Body of pancreas (tissue), 4 donors: Measurements from ENCODE around the gene CERT1. TPM values are rescaled to one million over a fixed set of nuclear protein-coding genes. Genes with fewer than 3 reads are reported as not detected.

ENCODE experiments used
- ATAC-seq: fragments of 150-250 bp; one replicate; pipeline ENCODE4 v1.9.1; 2016
- DNase-seq, 4 donors: peaks; one replicate each; pipeline ENCODE4 v3.0.0-alpha.2; 2019
- H3K27ac ChIP-seq, 4 donors: fragments of 200-600 bp; sonication (generic); 1 replicate in 3 of 4; 2 replicates in 1 of 4; pipeline versions ENCODE4 v1.5.1 to v1.6.1; 2016 to 2019; ENCODE audit warnings: mild to moderate bottlenecking in 1 of 4, mixed read lengths in 1 of 4, moderate library complexity in 1 of 4
- H3K27me3 ChIP-seq, 2 donors: fragments of 200-600 bp; sonication (generic); one replicate each; pipeline ENCODE4 v1.6.0; 2016; ENCODE audit warnings: mild to moderate bottlenecking in 1 of 2
- H3K36me3 ChIP-seq, 2 donors: fragments of 200-600 bp; sonication (generic); replicated peaks in 1 of 2; 2 replicates each; pipeline ENCODE4 v1.5.1; 2016; ENCODE audit warnings: low read depth in 2 of 2; ENCODE audit not compliant: insufficient read depth in 1 of 2
- H3K4me1 ChIP-seq: fragments of 200-600 bp; sonication (generic); one replicate; pipeline ENCODE4 v1.6.0; 2016
- H3K4me3 ChIP-seq, 2 donors: fragments of 200-600 bp; sonication (generic); 1 replicate in 1 of 2; 2 replicates in 1 of 2; pipeline ENCODE4 v1.5.1; 2016 to 2019
- H3K9me3 ChIP-seq, 3 donors: fragments of 200-600 bp; sonication (generic); 1 replicate in 2 of 3; 2 replicates in 1 of 3; pipeline ENCODE4 v1.5.1; 2016
- POLR2A ChIP-seq, 3 donors: fragments of 450-650 bp; IDR thresholded peaks; one replicate each; pipeline ENCODE4 v1.6.1; 2016; ENCODE audit warnings: antibody characterized with exemption in 3 of 3, mild to moderate bottlenecking in 2 of 3
- WGBS, 2 donors: methylation state at CpG; one replicate each; pipeline ENCODE4 v1.1.5; 2017; 5-methylcytosine and 5-hydroxymethylcytosine counted together
- intact Hi-C: fragments of 100-400 bp; cut with DNase I; formaldehyde crosslinking; loops from one replicate; pipeline ENCODE4 v1.15.1; 2023
- total RNA-seq, 2 donors: library from RNA; depleted of rRNA; stranded (reverse); fragments of >200 nt; gene quantifications; one replicate each; pipeline ENCODE4 v1.1.0, GENCODE V29; 2016
- TF ChIP-seq, protein P1 (sequence below), 7 experiments: fragments of 450-650 bp in 4 of 7; fragments of 200-600 bp in 3 of 7; sonication (generic) in 3 of 7; IDR thresholded peaks; one replicate each; pipeline ENCODE4 v1.5.1; 2016 to 2019; ENCODE audit warnings: antibody characterized with exemption in 7 of 7

The CERT1 gene
- total RNA-seq, 2 donors from 2014 or later, result 17.8 to 19.5 TPM

DNA sequence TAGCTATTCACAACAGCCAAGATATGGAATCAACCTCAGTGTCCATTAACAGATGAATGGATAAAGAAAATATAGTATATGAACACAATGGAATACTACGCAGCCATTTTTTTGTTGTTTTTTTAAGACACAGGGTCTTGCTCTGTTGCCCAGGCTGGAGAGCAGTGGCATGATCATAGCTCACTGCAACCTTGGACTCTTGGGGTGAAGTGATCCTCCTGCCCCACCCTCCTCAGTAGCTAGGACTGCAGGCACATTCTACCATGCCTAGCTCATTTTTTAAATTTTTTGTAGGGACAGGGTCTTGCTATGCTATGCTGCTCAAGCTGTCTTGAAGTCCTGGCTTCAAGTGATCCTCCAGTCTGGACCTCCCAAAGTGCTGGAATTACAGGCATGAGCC is 38.5 kb downstream of the CERT1 start:
- Histone ChIP-seq H3K36me3 (no peaks in the 10 kb centered on the region), H3K9me3 (peaks cover 0 to 3% (median 0%) of the 10 kb centered on the region in 3 donors), H3K4me3 (no peak overlapping the region), H3K27me3 (no peaks in the 10 kb centered on the region), H3K4me1 (peaks cover 18% of the 10 kb centered on the region), H3K27ac (peak overlapping the region in 2 of 4 donors; percentile 15 to 49)
- 96 to 97% methylated on average over 1 of the region's 1 CpG for WGBS, 2 donors
- intact Hi-C loops, result no loop called here
- DNase-seq, result no peak
- no peak for TF ChIP-seq POLR2A (IDR thresholded peaks at IDR 0.05)
- TF ChIP-seq, protein P1, sequence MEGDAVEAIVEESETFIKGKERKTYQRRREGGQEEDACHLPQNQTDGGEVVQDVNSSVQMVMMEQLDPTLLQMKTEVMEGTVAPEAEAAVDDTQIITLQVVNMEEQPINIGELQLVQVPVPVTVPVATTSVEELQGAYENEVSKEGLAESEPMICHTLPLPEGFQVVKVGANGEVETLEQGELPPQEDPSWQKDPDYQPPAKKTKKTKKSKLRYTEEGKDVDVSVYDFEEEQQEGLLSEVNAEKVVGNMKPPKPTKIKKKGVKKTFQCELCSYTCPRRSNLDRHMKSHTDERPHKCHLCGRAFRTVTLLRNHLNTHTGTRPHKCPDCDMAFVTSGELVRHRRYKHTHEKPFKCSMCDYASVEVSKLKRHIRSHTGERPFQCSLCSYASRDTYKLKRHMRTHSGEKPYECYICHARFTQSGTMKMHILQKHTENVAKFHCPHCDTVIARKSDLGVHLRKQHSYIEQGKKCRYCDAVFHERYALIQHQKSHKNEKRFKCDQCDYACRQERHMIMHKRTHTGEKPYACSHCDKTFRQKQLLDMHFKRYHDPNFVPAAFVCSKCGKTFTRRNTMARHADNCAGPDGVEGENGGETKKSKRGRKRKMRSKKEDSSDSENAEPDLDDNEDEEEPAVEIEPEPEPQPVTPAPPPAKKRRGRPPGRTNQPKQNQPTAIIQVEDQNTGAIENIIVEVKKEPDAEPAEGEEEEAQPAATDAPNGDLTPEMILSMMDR (IDR thresholded peaks at IDR 0.05), result no peak
- no peak for ATAC-seq

DNA sequence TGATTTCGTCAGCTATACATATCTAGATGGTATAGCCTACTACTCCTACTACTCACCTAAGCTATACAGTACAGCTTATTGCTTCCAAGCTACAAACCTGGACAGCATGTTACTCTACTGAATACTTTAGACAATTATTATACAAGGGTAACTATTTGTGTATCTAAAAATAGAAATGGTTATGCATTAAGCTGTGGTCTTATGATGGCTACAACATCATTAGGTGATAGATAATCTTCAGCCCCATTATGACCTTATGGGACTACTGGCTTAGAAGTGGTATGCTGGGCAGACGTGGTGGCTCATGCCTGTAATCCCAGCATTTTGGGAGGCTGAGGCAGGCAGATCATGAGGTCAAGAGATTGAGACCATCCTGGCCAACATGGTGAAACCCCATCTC is 40.2 kb downstream of the CERT1 start:
- Histone ChIP-seq H3K4me1 (peaks cover 18% of the 10 kb centered on the region), H3K27me3 (no peaks in the 10 kb centered on the region), H3K4me3 (no peak overlapping the region), H3K27ac (no peak overlapping the region), H3K36me3 (no peaks in the 10 kb centered on the region), H3K9me3 (peaks cover 0 to 3% (median 0%) of the 10 kb centered on the region in 3 donors)
- no peak for DNase-seq
- no peak for TF ChIP-seq POLR2A (IDR thresholded peaks at IDR 0.05)
- TF ChIP-seq, protein P1 (IDR thresholded peaks at IDR 0.05), result no peak
- ATAC-seq, result no peak
- WGBS, 2 donors, result 96 to 98% methylated on average over 2 of the region's 2 CpGs
- intact Hi-C loops, result no loop called here

DNA sequence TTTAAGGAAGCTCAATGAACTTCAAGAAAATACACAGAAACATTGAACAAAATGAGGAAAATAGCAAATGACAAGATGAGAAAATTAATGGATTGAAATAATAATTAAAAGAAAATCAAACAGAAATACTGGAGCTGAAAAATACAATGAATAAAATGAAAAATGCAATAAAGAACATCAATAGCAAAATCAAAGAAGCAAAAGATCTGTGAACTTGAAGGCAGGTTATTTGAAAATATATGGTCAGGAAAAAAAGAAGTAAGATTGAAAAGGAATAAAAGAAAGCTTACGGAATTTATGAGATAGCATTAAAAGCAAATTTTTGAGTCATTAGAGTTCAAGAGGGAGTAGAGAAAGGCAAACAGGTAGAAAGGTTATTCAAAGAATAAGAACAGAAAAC is 42.4 kb downstream of the CERT1 start:
- WGBS, 2 donors, result 93 to 96% methylated on average over 1 of the region's 1 CpG
- H3K4me1 ChIP-seq, result peaks cover 22% of the 10 kb centered on the region
- no peak overlapping the region for H3K4me3 ChIP-seq
- intact Hi-C loops, result no loop called here
- H3K27me3 ChIP-seq, result no peaks in the 10 kb centered on the region
- no peak for ATAC-seq
- H3K36me3 ChIP-seq, result no peaks in the 10 kb centered on the region
- peaks cover 0 to 3% (median 0%) of the 10 kb centered on the region in 3 donors for H3K9me3 ChIP-seq
- no peak for DNase-seq
- H3K27ac ChIP-seq, result no peak overlapping the region
- TF ChIP-seq POLR2A (IDR thresholded peaks at IDR 0.05), result no peak
- TF ChIP-seq, protein P1 (IDR thresholded peaks at IDR 0.05), result no peak

DNA sequence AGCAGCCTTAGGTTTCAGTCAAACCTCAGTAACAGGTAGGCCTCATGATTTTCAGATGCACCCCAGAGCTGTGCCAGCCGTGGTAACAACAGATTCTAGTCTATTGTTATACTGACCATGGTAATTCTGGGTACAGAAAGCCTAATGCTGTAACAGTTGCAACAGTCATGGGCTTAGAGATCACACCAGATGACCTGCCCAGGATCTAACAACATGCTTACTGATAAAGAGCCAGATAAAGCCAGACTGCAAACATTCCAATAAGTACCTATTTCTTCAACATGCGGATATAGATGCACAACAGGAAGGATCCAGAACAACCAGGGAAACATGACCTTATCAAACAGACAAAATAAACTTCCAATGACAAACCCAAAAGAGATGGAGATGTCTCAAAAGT is 42.8 kb downstream of the CERT1 start:
- ATAC-seq (no peak), DNase-seq (no peak)
- no peaks in the 10 kb centered on the region for H3K36me3 ChIP-seq
- peaks cover 21% of the 10 kb centered on the region for H3K4me1 ChIP-seq
- no peaks in the 10 kb centered on the region for H3K27me3 ChIP-seq
- intact Hi-C loops, result no loop called here
- peaks cover 0 to 3% (median 0%) of the 10 kb centered on the region in 3 donors for H3K9me3 ChIP-seq
- no peak overlapping the region for H3K4me3 ChIP-seq
- TF ChIP-seq, protein P1 (IDR thresholded peaks at IDR 0.05), result no peak
- TF ChIP-seq POLR2A (IDR thresholded peaks at IDR 0.05), result no peak
- H3K27ac ChIP-seq, result no peak overlapping the region
- 90 to 97% methylated on average over 2 of the region's 2 CpGs for WGBS, 2 donors

DNA sequence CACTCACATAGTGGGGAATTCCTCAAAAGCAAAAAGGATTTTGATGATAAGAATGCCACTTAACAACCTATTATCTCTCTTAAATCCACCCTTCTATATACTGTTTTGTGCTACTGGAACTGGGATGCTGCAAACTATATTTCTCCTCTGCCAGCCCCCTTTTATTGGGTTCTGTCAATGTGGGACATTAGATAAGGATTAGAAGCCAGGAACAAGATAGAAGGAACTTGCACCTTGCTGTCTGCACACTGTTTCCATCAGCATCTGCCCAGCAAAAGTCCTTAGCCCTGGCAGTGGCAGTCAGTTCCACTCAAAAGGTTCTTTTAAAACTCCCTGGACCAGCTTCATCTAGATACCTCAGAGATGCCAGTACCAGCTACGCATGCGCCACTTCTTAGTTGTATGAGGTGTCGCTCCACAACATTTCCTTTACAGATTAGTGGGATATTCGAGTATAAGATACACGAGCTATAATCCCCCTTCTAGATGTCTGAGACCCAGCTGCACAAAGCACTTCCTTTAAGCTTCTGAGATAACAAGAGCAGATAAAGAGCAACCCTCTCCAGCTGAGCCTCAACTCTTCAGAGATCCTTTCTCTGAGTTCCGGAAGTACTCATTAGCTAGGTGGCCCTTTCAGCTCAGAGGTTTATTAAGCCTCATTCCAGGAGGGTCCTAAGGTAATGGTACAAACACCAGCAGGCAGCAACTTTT is 45.3 kb downstream of the CERT1 start:
- no peak overlapping the region for H3K4me3 ChIP-seq
- WGBS, 2 donors, result 86 to 94% methylated on average over 6 of the region's 6 CpGs
- H3K9me3 ChIP-seq, result peaks cover 0 to 3% (median 0%) of the 10 kb centered on the region in 3 donors
- H3K27ac ChIP-seq, result no peak overlapping the region
- H3K36me3 ChIP-seq, result no peaks in the 10 kb centered on the region
- peaks cover 14% of the 10 kb centered on the region for H3K4me1 ChIP-seq
- no peak for DNase-seq
- ATAC-seq, result no peak
- no peaks in the 10 kb centered on the region for H3K27me3 ChIP-seq
- TF ChIP-seq, protein P1 (IDR thresholded peaks at IDR 0.05), result no peak
- TF ChIP-seq POLR2A (IDR thresholded peaks at IDR 0.05), result no peak
- intact Hi-C loops, result no loop called here
